Germinal center (tissue), 1 donor: Measurements from ENCODE around the gene CCDC190.
"Not testable (repeated sequence)": the region's sequence is repeated elsewhere in the genome, so short reads cannot be mapped to it uniquely, and the experiment has no call there.

Source experiments
- DNase-seq: peaks from one replicate; pipeline ENCODE4 v3.0.0; 2012; ENCODE audit warnings: mixed read lengths, low spot score

The CCDC190 gene

GRCh38 chr1:162832470-162832869, 28.5 kb downstream of the CCDC190 start:
- DNase-seq = no peak

GRCh38 chr1:162829268-162829667, 31.7 kb downstream of the CCDC190 start:
- no peak for DNase-seq

GRCh38 chr1:162823771-162824525, 37.0 kb downstream of the CCDC190 start:
- DNase-seq = no peak

GRCh38 chr1:162823231-162823630, 37.7 kb downstream of the CCDC190 start:
- DNase-seq = no peak

GRCh38 chr1:162822391-162823200, 38.4 kb downstream of the CCDC190 start:
- peak; percentile 5 for DNase-seq

- not testable (repeated sequence) for DNase-seq
These were observed 42.3 kb downstream of the CCDC190 start for GRCh38 chr1:162818666-162819065.

- not testable (repeated sequence) for DNase-seq
These were observed 42.8 kb downstream of the CCDC190 start for GRCh38 chr1:162818136-162818535.

GRCh38 chr1:162812357-162812756, 48.6 kb downstream of the CCDC190 start:
- DNase-seq = not testable (repeated sequence)

- DNase-seq = not testable (repeated sequence)
These were observed 53.5 kb downstream of the CCDC190 start for GRCh38 chr1:162807503-162807902.
